ENCODE measurements around the gene IL6R.

The IL6R gene

DNA sequence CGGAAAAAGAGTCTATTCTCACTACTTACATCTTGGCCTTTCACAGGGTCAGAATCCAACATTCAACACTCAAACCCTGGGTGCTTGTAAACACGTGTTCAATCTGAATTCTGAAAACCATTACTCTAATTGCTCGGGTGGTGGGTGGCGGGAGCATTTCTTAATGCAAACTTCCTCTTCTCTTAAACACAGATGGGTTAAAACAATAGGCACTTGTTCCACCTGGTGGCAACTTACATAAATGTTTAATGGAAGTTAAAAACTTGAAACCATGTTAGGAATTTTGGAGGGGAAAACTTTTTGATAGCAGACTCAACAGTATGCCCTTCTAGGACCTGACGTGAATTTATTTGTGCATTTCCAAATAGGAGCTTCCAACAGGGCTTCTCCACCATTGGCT, 73.5 kb downstream of the IL6R start:
- ATAC-seq: peak; percentile 16; the same call in 2 of the 3 replicates
- TF ChIP-seq PPARA (CRISPR knock-in tag; IDR thresholded peaks at IDR 0.05; ENCODE audit: borderline replicate concordance): no peak
- no peak for TF ChIP-seq BACH2 (CRISPR knock-in tag; IDR thresholded peaks at IDR 0.05; ENCODE audit: borderline replicate concordance)
- TF ChIP-seq TOX (CRISPR knock-in tag; IDR thresholded peaks at IDR 0.05; ENCODE audit: borderline replicate concordance): no peak
- no peak for TF ChIP-seq ARNTL (CRISPR knock-in tag; IDR thresholded peaks at IDR 0.05; ENCODE audit: borderline replicate concordance, low read depth)
- TF ChIP-seq ZFP30 (CRISPR knock-in tag; IDR thresholded peaks at IDR 0.05): no peak
- no peak for TF ChIP-seq ISL1 (CRISPR knock-in tag; IDR thresholded peaks at IDR 0.05)
- no peak for TF ChIP-seq ZNF70 (CRISPR knock-in tag; IDR thresholded peaks at IDR 0.05)
- no peak for TF ChIP-seq CREB5 (CRISPR knock-in tag; IDR thresholded peaks at IDR 0.05; ENCODE audit: low read depth)
- TF ChIP-seq ZC3H10 (CRISPR knock-in tag; IDR thresholded peaks at IDR 0.05): no peak
- TF ChIP-seq TCF4 (CRISPR knock-in tag; IDR thresholded peaks at IDR 0.05; ENCODE audit: borderline replicate concordance): no peak
- TF ChIP-seq PATZ1 (CRISPR knock-in tag; IDR thresholded peaks at IDR 0.05; ENCODE audit: borderline replicate concordance): no peak
- no peak for TF ChIP-seq OSR1 (CRISPR knock-in tag; IDR thresholded peaks at IDR 0.05)
- no peak for TF ChIP-seq RARB (CRISPR knock-in tag; IDR thresholded peaks at IDR 0.05)
- TF ChIP-seq CSDC2 (CRISPR knock-in tag; IDR thresholded peaks at IDR 0.05): no peak
- TF ChIP-seq ZNF565 (CRISPR knock-in tag; conservative IDR thresholded peaks at IDR 0.05; ENCODE audit: low read depth): no peak
- TF ChIP-seq, protein P1, sequence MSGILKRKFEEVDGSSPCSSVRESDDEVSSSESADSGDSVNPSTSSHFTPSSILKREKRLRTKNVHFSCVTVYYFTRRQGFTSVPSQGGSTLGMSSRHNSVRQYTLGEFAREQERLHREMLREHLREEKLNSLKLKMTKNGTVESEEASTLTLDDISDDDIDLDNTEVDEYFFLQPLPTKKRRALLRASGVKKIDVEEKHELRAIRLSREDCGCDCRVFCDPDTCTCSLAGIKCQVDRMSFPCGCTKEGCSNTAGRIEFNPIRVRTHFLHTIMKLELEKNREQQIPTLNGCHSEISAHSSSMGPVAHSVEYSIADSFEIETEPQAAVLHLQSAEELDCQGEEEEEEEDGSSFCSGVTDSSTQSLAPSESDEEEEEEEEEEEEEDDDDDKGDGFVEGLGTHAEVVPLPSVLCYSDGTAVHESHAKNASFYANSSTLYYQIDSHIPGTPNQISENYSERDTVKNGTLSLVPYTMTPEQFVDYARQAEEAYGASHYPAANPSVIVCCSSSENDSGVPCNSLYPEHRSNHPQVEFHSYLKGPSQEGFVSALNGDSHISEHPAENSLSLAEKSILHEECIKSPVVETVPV (CRISPR knock-in tag; IDR thresholded peaks at IDR 0.05): no peak
- no peak for TF ChIP-seq TSHZ2 (CRISPR knock-in tag; IDR thresholded peaks at IDR 0.05)
- no peak for TF ChIP-seq ZNF8 (CRISPR knock-in tag; IDR thresholded peaks at IDR 0.05)

GRCh38 chr1:154479764-154480421, 74.8 kb downstream of the IL6R start:
- ATAC-seq: peak; percentile 99
- peak; percentile 50; the same call in 1 of the 2 replicates for TF ChIP-seq BACH2 (CRISPR knock-in tag; IDR thresholded peaks at IDR 0.05; ENCODE audit: borderline replicate concordance)
- no peak for TF ChIP-seq ARNTL (CRISPR knock-in tag; IDR thresholded peaks at IDR 0.05; ENCODE audit: borderline replicate concordance, low read depth)
- peak; percentile 82; the same call in 1 of the 2 replicates for TF ChIP-seq ZNF70 (CRISPR knock-in tag; IDR thresholded peaks at IDR 0.05)

- TF ChIP-seq OSR1 (CRISPR knock-in tag; IDR thresholded peaks at IDR 0.05) (no peak), GLIS3 (CRISPR knock-in tag; IDR thresholded peaks at IDR 0.05) (no peak), ZFP3 (CRISPR knock-in tag; IDR thresholded peaks at IDR 0.05) (no peak)
- ATAC-seq: no peak
Observed at GRCh38 chr1:154481053-154481452, 75.9 kb downstream of the IL6R start.

Measured in SK-N-SH treated with all-trans-retinoic acid at 6 μM for 48 hours (cell line).